ENCODE measurements around the gene FLNC.

Gene FLNC

GRCh38 chr7:128846781-128847444 lies 16.7 kb downstream of the FLNC start:
- Histone ChIP-seq H3K27me3 (replicated peaks) (no peaks in the 10 kb centered on the region), H3K36me3 (replicated peaks) (peaks cover 96% of the 10 kb centered on the region), H3K4me3 (ENCODE audit: low read depth, low read length) (no peak overlapping the region), H3K27ac (no peak overlapping the region)
- no peak for TF ChIP-seq CTCF (IDR thresholded peaks at IDR 0.05; ENCODE audit: low read depth, low read length, missing control alignments)
- in situ Hi-C loops (cut with HindIII; ENCODE audit: low pct_ligation_motif_present, low sequenced_read_pairs), result no loop called here
- no peak for DNase-seq

- H3K36me3 ChIP-seq (replicated peaks), result peaks cover 96% of the 10 kb centered on the region
Observed at GRCh38 chr7:128847721-128848211, 17.6 kb downstream of the FLNC start.

GRCh38 chr7:128848289-128849155 lies 18.3 kb downstream of the FLNC start:
- no peak for DNase-seq
- Histone ChIP-seq H3K27ac (no peak overlapping the region), H3K36me3 (replicated peaks) (peaks cover 96% of the 10 kb centered on the region), H3K27me3 (replicated peaks) (no peaks in the 10 kb centered on the region), H3K4me3 (ENCODE audit: low read depth, low read length) (no peak overlapping the region)
- no peak for TF ChIP-seq CTCF (IDR thresholded peaks at IDR 0.05; ENCODE audit: low read depth, low read length, missing control alignments)
- in situ Hi-C loops (cut with HindIII; ENCODE audit: low pct_ligation_motif_present, low sequenced_read_pairs), result no loop called here

More at GRCh38 chr7:128847721-128848211, 17.6 kb downstream of the FLNC start:
- H3K4me3 ChIP-seq (ENCODE audit: low read depth, low read length), result no peak overlapping the region
- no peaks in the 10 kb centered on the region for H3K27me3 ChIP-seq (replicated peaks)
- in situ Hi-C loops (cut with HindIII; ENCODE audit: low pct_ligation_motif_present, low sequenced_read_pairs), result no loop called here
- no peak for DNase-seq
- no peak for TF ChIP-seq CTCF (IDR thresholded peaks at IDR 0.05; ENCODE audit: low read depth, low read length, missing control alignments)
- H3K27ac ChIP-seq, result no peak overlapping the region

GRCh38 chr7:128849156-128849515 lies 18.9 kb downstream of the FLNC start:
- in situ Hi-C loops (cut with HindIII; ENCODE audit: low pct_ligation_motif_present, low sequenced_read_pairs), result no loop called here
- Histone ChIP-seq H3K4me3 (ENCODE audit: low read depth, low read length) (no peak overlapping the region), H3K36me3 (replicated peaks) (peaks cover 96% of the 10 kb centered on the region), H3K27ac (no peak overlapping the region), H3K27me3 (replicated peaks) (no peaks in the 10 kb centered on the region)
- no peak for TF ChIP-seq CTCF (IDR thresholded peaks at IDR 0.05; ENCODE audit: low read depth, low read length, missing control alignments)
- no peak for DNase-seq

- in situ Hi-C loops (cut with HindIII; ENCODE audit: low pct_ligation_motif_present, low sequenced_read_pairs), result no loop called here
- no peak overlapping the region for H3K27ac ChIP-seq
- no peak for DNase-seq
- TF ChIP-seq CTCF (IDR thresholded peaks at IDR 0.05; ENCODE audit: low read depth, low read length, missing control alignments), result no peak
- no peak overlapping the region for H3K4me3 ChIP-seq (ENCODE audit: low read depth, low read length)
- peaks cover 96% of the 10 kb centered on the region for H3K36me3 ChIP-seq (replicated peaks)
- no peaks in the 10 kb centered on the region for H3K27me3 ChIP-seq (replicated peaks)
Observed at GRCh38 chr7:128849804-128850490, 19.7 kb downstream of the FLNC start.
